ENCODE measurements around the gene SETD1B. TPM values are rescaled to one million over a fixed set of nuclear protein-coding genes. Genes with fewer than 3 reads are reported as not detected.

The SETD1B gene
- total RNA-seq, 6 donors from 2014 or later = 9.3 to 47.1 (median 20.4) TPM

DNA sequence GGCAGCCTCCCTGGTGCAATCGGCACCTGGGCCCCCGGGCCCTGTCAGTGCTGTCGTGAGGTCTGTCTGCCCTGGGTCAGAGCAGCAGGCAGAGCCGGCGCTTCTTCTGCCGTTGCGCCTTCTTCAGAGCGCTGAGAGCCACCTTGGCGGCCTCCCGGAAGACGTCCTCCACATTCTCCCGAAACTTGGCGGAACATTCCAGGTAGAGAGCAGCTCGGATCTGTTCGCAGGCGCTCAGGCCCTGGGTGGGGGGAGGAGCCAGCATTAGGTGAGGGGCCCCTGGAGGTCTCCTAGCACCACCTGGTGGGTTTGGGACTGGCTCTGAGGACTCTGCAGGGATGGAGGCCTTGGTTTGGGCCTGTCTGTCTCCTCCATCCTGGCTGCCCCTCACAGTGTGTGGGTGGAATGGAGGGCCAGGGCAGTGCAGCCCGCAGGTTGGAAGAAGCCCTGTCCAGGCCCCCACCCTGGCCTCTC, 24.4 kb upstream of the SETD1B start:
- Histone ChIP-seq H3K27me3 (no peaks in the 10 kb centered on the region), H3K4me3 (no peak overlapping the region), H3K36me3 (peaks cover 0 to 19% (median 6%) of the 10 kb centered on the region in 4 donors), H3K9me3 (no peaks in the 10 kb centered on the region), H3K4me1 (peaks cover 23 to 30% (median 27%) of the 10 kb centered on the region in 4 donors), H3K27ac (peak overlapping the region; percentile 27 to 54 (median 40))
- WGBS, 2 donors = 60 to 74% methylated on average over 1 to 17 of the region's 17 CpGs
- TF ChIP-seq POLR2A (IDR thresholded peaks at IDR 0.05) (no peak), EP300 (IDR thresholded peaks at IDR 0.05) (no peak), POLR2AphosphoS5 (IDR thresholded peaks at IDR 0.05) (no peak)
- TF ChIP-seq, protein P1, sequence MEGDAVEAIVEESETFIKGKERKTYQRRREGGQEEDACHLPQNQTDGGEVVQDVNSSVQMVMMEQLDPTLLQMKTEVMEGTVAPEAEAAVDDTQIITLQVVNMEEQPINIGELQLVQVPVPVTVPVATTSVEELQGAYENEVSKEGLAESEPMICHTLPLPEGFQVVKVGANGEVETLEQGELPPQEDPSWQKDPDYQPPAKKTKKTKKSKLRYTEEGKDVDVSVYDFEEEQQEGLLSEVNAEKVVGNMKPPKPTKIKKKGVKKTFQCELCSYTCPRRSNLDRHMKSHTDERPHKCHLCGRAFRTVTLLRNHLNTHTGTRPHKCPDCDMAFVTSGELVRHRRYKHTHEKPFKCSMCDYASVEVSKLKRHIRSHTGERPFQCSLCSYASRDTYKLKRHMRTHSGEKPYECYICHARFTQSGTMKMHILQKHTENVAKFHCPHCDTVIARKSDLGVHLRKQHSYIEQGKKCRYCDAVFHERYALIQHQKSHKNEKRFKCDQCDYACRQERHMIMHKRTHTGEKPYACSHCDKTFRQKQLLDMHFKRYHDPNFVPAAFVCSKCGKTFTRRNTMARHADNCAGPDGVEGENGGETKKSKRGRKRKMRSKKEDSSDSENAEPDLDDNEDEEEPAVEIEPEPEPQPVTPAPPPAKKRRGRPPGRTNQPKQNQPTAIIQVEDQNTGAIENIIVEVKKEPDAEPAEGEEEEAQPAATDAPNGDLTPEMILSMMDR (IDR thresholded peaks at IDR 0.05) = no peak
- no peak for ATAC-seq (ENCODE audit: low FRiP score in 2 of 2)
- DNase-seq = peak in 1 of 2 donors; percentile 60

- Histone ChIP-seq H3K36me3 (peaks cover 0 to 19% (median 6%) of the 10 kb centered on the region in 4 donors), H3K9me3 (no peaks in the 10 kb centered on the region), H3K4me1 (peaks cover 23 to 30% (median 24%) of the 10 kb centered on the region in 4 donors), H3K27ac (no peak overlapping the region), H3K27me3 (no peaks in the 10 kb centered on the region), H3K4me3 (no peak overlapping the region)
- TF ChIP-seq POLR2AphosphoS5 (IDR thresholded peaks at IDR 0.05) (no peak), POLR2A (IDR thresholded peaks at IDR 0.05) (no peak), EP300 (IDR thresholded peaks at IDR 0.05) (no peak)
- TF ChIP-seq, protein P1 (IDR thresholded peaks at IDR 0.05) = no peak
- WGBS, 2 donors = 96 to 97% methylated on average over 10 to 11 of the region's 11 CpGs
- ATAC-seq (ENCODE audit: low FRiP score in 2 of 2) = no peak
- DNase-seq = no peak
Observed at GRCh38 chr12:121780429-121780828, 23.4 kb upstream of the SETD1B start.

GRCh38 chr12:121781484-121781997, 22.3 kb upstream of the SETD1B start:
- Histone ChIP-seq H3K27me3 (no peaks in the 10 kb centered on the region), H3K4me3 (no peak overlapping the region), H3K9me3 (no peaks in the 10 kb centered on the region), H3K4me1 (peaks cover 19 to 27% (median 23%) of the 10 kb centered on the region in 4 donors), H3K36me3 (peaks cover 0 to 19% (median 6%) of the 10 kb centered on the region in 4 donors), H3K27ac (peak overlapping the region in 3 of 4 donors; percentile 13 to 57 (median 15))
- DNase-seq = peak in 1 of 2 donors; percentile 58
- 46 to 56% methylated on average over 10 to 12 of the region's 12 CpGs for WGBS, 2 donors
- peak in 1 of 2 donors; percentile 5 for ATAC-seq (ENCODE audit: low FRiP score in 2 of 2)
- TF ChIP-seq POLR2AphosphoS5 (IDR thresholded peaks at IDR 0.05) (no peak), POLR2A (IDR thresholded peaks at IDR 0.05) (no peak), EP300 (IDR thresholded peaks at IDR 0.05) (no peak)
- TF ChIP-seq, protein P1 (IDR thresholded peaks at IDR 0.05) = no peak

DNA sequence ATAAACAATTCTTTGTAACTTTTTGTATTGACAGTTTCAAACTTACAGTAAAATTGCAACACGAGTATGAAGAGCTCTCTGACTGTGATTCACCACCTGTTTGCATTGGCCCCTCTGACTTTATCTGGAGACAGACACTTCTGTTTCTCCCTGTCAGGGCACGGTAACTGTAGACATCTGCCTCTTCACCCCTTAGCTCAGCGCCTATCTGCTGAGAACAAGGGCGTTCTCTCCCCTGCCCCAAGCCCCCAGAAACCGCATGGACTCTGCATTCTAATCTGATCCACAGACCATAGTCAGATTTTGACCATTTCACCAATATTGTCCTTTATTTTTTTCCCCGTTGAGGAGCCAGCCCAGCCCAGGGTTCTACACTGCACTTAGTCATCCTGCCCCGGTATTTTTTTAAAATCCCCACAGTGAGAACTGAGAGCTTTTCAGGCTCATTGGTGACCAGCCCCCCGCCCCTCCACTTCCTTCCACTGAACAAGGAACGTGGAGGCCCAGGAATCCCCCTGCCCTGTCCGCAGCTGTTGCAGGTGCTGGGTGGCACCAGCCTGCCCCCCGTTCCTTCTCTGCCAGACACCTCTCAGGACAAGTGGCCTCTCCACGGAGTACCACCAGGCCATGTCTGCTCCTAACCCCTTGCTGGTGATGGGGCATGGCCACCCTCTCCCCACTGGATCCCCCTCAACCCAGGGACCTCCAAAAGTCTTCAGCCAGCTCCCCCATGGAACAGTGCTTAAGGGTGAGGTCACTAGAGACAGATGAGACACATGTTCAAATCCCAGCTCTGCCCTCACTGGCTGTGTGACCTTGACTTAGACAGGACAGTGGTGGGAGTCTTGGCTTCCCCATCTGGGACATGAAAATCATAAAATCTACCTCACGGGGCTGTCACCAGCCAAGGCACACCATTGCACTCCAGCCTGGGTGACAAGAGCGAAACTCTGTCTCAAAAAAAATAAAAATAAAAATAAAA, 21.5 kb upstream of the SETD1B start:
- no peaks in the 10 kb centered on the region for H3K9me3 ChIP-seq
- H3K4me1 ChIP-seq = peaks cover 19 to 34% (median 29%) of the 10 kb centered on the region in 4 donors
- H3K4me3 ChIP-seq = no peak overlapping the region
- peaks cover 0 to 19% (median 6%) of the 10 kb centered on the region in 4 donors for H3K36me3 ChIP-seq
- H3K27ac ChIP-seq = peak overlapping the region in 3 of 4 donors; percentile 15 to 49 (median 17)
- ATAC-seq (ENCODE audit: low FRiP score in 2 of 2) = peak in 1 of 2 donors; percentile 13
- DNase-seq = no peak
- WGBS, 2 donors = 45 to 49% methylated on average over 12 to 14 of the region's 14 CpGs
- H3K27me3 ChIP-seq = no peaks in the 10 kb centered on the region
- TF ChIP-seq, protein P1 (IDR thresholded peaks at IDR 0.05) = no peak
- TF ChIP-seq POLR2AphosphoS5 (IDR thresholded peaks at IDR 0.05) = no peak
- TF ChIP-seq EP300 (IDR thresholded peaks at IDR 0.05) = no peak
- TF ChIP-seq POLR2A (IDR thresholded peaks at IDR 0.05) = no peak
